SJSA1 (cell line): Measurements from ENCODE around the gene CAMKMT. TPM values are rescaled to one million over a fixed set of nuclear protein-coding genes. Genes with fewer than 3 reads are reported as not detected.

Source experiments
- DNase-seq, 2 experiments: peaks; one replicate each; pipeline ENCODE4 v3.0.0-alpha.2; 2015 to 2020; ENCODE audit warnings: low spot score in 2 of 2, low read depth in 1 of 2
- H3K27ac ChIP-seq: fragments of 250-450 bp; sonication (Bioruptor Pico); 2 replicates; pipeline ENCODE4 v1.5.1; 2020; ENCODE audit warnings: mild to moderate bottlenecking, moderate library complexity
- H3K27me3 ChIP-seq: fragments of 250-450 bp; sonication (Bioruptor Pico); replicated peaks from 2 replicates; pipeline ENCODE4 v1.5.1; 2020; ENCODE audit warnings: mild to moderate bottlenecking, moderate library complexity
- H3K36me3 ChIP-seq: fragments of 250-450 bp; sonication (Bioruptor Pico); 2 replicates; pipeline ENCODE4 v1.5.1; 2020; ENCODE audit warnings: mild to moderate bottlenecking
- H3K4me1 ChIP-seq: fragments of 250-450 bp; sonication (Bioruptor Pico); replicated peaks from 2 replicates; pipeline ENCODE4 v1.6.1; 2021; ENCODE audit warnings: mild to moderate bottlenecking
- H3K4me3 ChIP-seq: fragments of 250-450 bp; sonication (Bioruptor Pico); 2 replicates; pipeline ENCODE4 v1.5.1; 2020; ENCODE audit warnings: mild to moderate bottlenecking
- H3K9me3 ChIP-seq: fragments of 250-450 bp; sonication (Bioruptor Pico); replicated peaks from 2 replicates; pipeline ENCODE4 v1.5.1; 2020; ENCODE audit warnings: mild to moderate bottlenecking
- total RNA-seq: library from RNA; depleted of rRNA; stranded (reverse); fragments of >200 nt; shearing (Covaris generic); gene quantifications from 2 replicates; pipeline ENCODE4 v1.2.3, GENCODE V29; 2014

CAMKMT gene
- total RNA-seq, 1 experiment from 2014 or later = 4.7 TPM

GRCh38 chr2:44632931-44633689, 271.4 kb downstream of the CAMKMT start:
- Histone ChIP-seq H3K9me3 (no peaks in the 10 kb centered on the region), H3K4me1 (no peaks in the 10 kb centered on the region), H3K27ac (no peak overlapping the region), H3K4me3 (no peak overlapping the region), H3K36me3 (no peaks in the 10 kb centered on the region), H3K27me3 (no peaks in the 10 kb centered on the region)
- DNase-seq = no peak

GRCh38 chr2:44635725-44636124, 274.0 kb downstream of the CAMKMT start:
- H3K4me3 ChIP-seq = no peak overlapping the region
- H3K36me3 ChIP-seq = no peaks in the 10 kb centered on the region
- no peak overlapping the region for H3K27ac ChIP-seq
- no peaks in the 10 kb centered on the region for H3K27me3 ChIP-seq
- H3K4me1 ChIP-seq = no peaks in the 10 kb centered on the region
- H3K9me3 ChIP-seq = no peaks in the 10 kb centered on the region
- no peak for DNase-seq

GRCh38 chr2:44638649-44639048, 276.9 kb downstream of the CAMKMT start:
- no peaks in the 10 kb centered on the region for H3K36me3 ChIP-seq
- no peak for DNase-seq
- no peaks in the 10 kb centered on the region for H3K27me3 ChIP-seq
- H3K9me3 ChIP-seq = no peaks in the 10 kb centered on the region
- no peak overlapping the region for H3K27ac ChIP-seq
- no peaks in the 10 kb centered on the region for H3K4me1 ChIP-seq
- H3K4me3 ChIP-seq = no peak overlapping the region

GRCh38 chr2:44639399-44639798, 277.7 kb downstream of the CAMKMT start:
- Histone ChIP-seq H3K9me3 (no peaks in the 10 kb centered on the region), H3K27me3 (no peaks in the 10 kb centered on the region), H3K36me3 (no peaks in the 10 kb centered on the region), H3K4me3 (no peak overlapping the region), H3K4me1 (no peaks in the 10 kb centered on the region), H3K27ac (no peak overlapping the region)
- DNase-seq = no peak

GRCh38 chr2:44642123-44642857, 280.5 kb downstream of the CAMKMT start:
- no peak overlapping the region for H3K27ac ChIP-seq

GRCh38 chr2:44645937-44646336, 284.2 kb downstream of the CAMKMT start:
- H3K27ac ChIP-seq = no peak overlapping the region
- H3K4me1 ChIP-seq = peaks cover 5% of the 10 kb centered on the region; the same call in 1 of the 2 replicates
- H3K36me3 ChIP-seq = no peaks in the 10 kb centered on the region
- no peak for DNase-seq
- no peaks in the 10 kb centered on the region for H3K27me3 ChIP-seq
- no peak overlapping the region for H3K4me3 ChIP-seq
- no peaks in the 10 kb centered on the region for H3K9me3 ChIP-seq

More at GRCh38 chr2:44642123-44642857, 280.5 kb downstream of the CAMKMT start:
- H3K4me3 ChIP-seq = no peak overlapping the region
- no peak for DNase-seq
- no peaks in the 10 kb centered on the region for H3K27me3 ChIP-seq
- no peaks in the 10 kb centered on the region for H3K9me3 ChIP-seq
- no peaks in the 10 kb centered on the region for H3K36me3 ChIP-seq
- H3K4me1 ChIP-seq = peaks cover 4% of the 10 kb centered on the region; the same call in 1 of the 2 replicates

GRCh38 chr2:44649381-44649780, 287.6 kb downstream of the CAMKMT start:
- H3K27ac ChIP-seq = no peak overlapping the region
- H3K4me3 ChIP-seq = no peak overlapping the region
- no peaks in the 10 kb centered on the region for H3K36me3 ChIP-seq
- peaks cover 5% of the 10 kb centered on the region; the same call in 1 of the 2 replicates for H3K4me1 ChIP-seq
- H3K9me3 ChIP-seq = no peaks in the 10 kb centered on the region
- no peaks in the 10 kb centered on the region for H3K27me3 ChIP-seq
- no peak for DNase-seq

GRCh38 chr2:44650796-44651195, 289.0 kb downstream of the CAMKMT start:
- no peak for DNase-seq

GRCh38 chr2:44651974-44652373, 290.2 kb downstream of the CAMKMT start:
- no peaks in the 10 kb centered on the region for H3K27me3 ChIP-seq
- H3K27ac ChIP-seq = no peak overlapping the region
- peaks cover 5% of the 10 kb centered on the region; the same call in 1 of the 2 replicates for H3K4me1 ChIP-seq
- no peaks in the 10 kb centered on the region for H3K36me3 ChIP-seq
- no peaks in the 10 kb centered on the region for H3K9me3 ChIP-seq
- DNase-seq = no peak
- no peak overlapping the region for H3K4me3 ChIP-seq

More at GRCh38 chr2:44650796-44651195, 289.0 kb downstream of the CAMKMT start:
- Histone ChIP-seq H3K4me1 (peaks cover 5% of the 10 kb centered on the region; the same call in 1 of the 2 replicates), H3K36me3 (no peaks in the 10 kb centered on the region), H3K4me3 (no peak overlapping the region), H3K27ac (no peak overlapping the region), H3K27me3 (no peaks in the 10 kb centered on the region), H3K9me3 (no peaks in the 10 kb centered on the region)

- DNase-seq = no peak
- Histone ChIP-seq H3K9me3 (no peaks in the 10 kb centered on the region), H3K27me3 (no peaks in the 10 kb centered on the region), H3K4me3 (no peak overlapping the region), H3K36me3 (no peaks in the 10 kb centered on the region), H3K27ac (no peak overlapping the region), H3K4me1 (no peaks in the 10 kb centered on the region)
Measured at GRCh38 chr2:44652701-44653100, 291.0 kb downstream of the CAMKMT start.

GRCh38 chr2:44655401-44655864, 293.7 kb downstream of the CAMKMT start:
- no peak overlapping the region for H3K4me3 ChIP-seq
- H3K9me3 ChIP-seq = no peaks in the 10 kb centered on the region
- H3K4me1 ChIP-seq = no peaks in the 10 kb centered on the region
- DNase-seq = no peak
- no peaks in the 10 kb centered on the region for H3K27me3 ChIP-seq
- H3K36me3 ChIP-seq = no peaks in the 10 kb centered on the region
- no peak overlapping the region for H3K27ac ChIP-seq

GRCh38 chr2:44656460-44656859, 294.7 kb downstream of the CAMKMT start:
- Histone ChIP-seq H3K36me3 (no peaks in the 10 kb centered on the region), H3K4me3 (no peak overlapping the region), H3K27me3 (no peaks in the 10 kb centered on the region), H3K27ac (no peak overlapping the region), H3K4me1 (no peaks in the 10 kb centered on the region), H3K9me3 (no peaks in the 10 kb centered on the region)
- DNase-seq = no peak

- 0 out of 2 replicates have a peak, but pooled peaks cover 6% of the 10 kb centered on the region for H3K27me3 ChIP-seq
- H3K27ac ChIP-seq = no peak overlapping the region
- no peak for DNase-seq
- H3K9me3 ChIP-seq = no peaks in the 10 kb centered on the region
- H3K36me3 ChIP-seq = no peaks in the 10 kb centered on the region
- H3K4me3 ChIP-seq = no peak overlapping the region
- no peaks in the 10 kb centered on the region for H3K4me1 ChIP-seq
Measured at GRCh38 chr2:44663471-44664073, 301.8 kb downstream of the CAMKMT start.

GRCh38 chr2:44668336-44668735, 306.6 kb downstream of the CAMKMT start:
- Histone ChIP-seq H3K27ac (no peak overlapping the region), H3K36me3 (no peaks in the 10 kb centered on the region), H3K9me3 (no peaks in the 10 kb centered on the region), H3K4me3 (no peak overlapping the region), H3K27me3 (0 out of 2 replicates have a peak, but pooled peaks cover 3% of the 10 kb centered on the region), H3K4me1 (no peaks in the 10 kb centered on the region)
- DNase-seq = no peak
